H1 (cell line): ENCODE results near the gene DGKI. TPM values are rescaled to one million over a fixed set of nuclear protein-coding genes. Genes with fewer than 3 reads are reported as not detected.

Experiments used
- ATF2 ChIP-seq: IDR thresholded peaks from 2 replicates; pipeline ENCODE4 v1.6.1; 2012; ENCODE audit warnings: low read length, inconsistent platforms
- CREB1 ChIP-seq: IDR thresholded peaks from 2 replicates; pipeline ENCODE4 v1.6.1; 2012; ENCODE audit warnings: inconsistent platforms
- CTCF ChIP-seq, 3 experiments: IDR thresholded peaks; 1 replicate in 2 of 3; 2 replicates in 1 of 3; pipeline versions ENCODE4 v1.5.1 to v1.6.1; 2011; ENCODE audit warnings: low read length in 3 of 3, mild to moderate bottlenecking in 3 of 3, inconsistent platforms in 2 of 3, low read depth in 1 of 3, moderate library complexity in 1 of 3; ENCODE audit not compliant: insufficient read depth in 1 of 3; ENCODE audit errors: control extremely low read depth in 1 of 3
- NRF1 ChIP-seq: IDR thresholded peaks from 2 replicates; pipeline ENCODE4 v1.6.1; 2011; ENCODE audit warnings: mild to moderate bottlenecking, low read depth, low read length, improper control_type of control experiment
- POLR2AphosphoS5 ChIP-seq: IDR thresholded peaks from 2 replicates; pipeline ENCODE4 v1.6.1; 2011; ENCODE audit warnings: low read depth, low read length
- RNF2 ChIP-seq: fragments of 200-900, 300-1000 bp; sonication (generic); IDR thresholded peaks from 2 replicates; pipeline ENCODE4 v1.7.1; 2016; ENCODE audit warnings: borderline replicate concordance, low read depth, mild to moderate bottlenecking, antibody characterized with exemption, low read length; ENCODE audit not compliant: poor library complexity, severe bottlenecking; ENCODE audit errors: missing control alignments
- SP1 ChIP-seq: IDR thresholded peaks from 2 replicates; pipeline ENCODE4 v1.6.1; 2011; ENCODE audit warnings: low read depth, low read length
- polyA plus RNA-seq, 7 experiments: library from polyadenylated mRNA; depleted of rRNA in 3 of 7; stranded (reverse) in 5 of 7; unstranded in 2 of 7; fragments of >200 nt in 5 of 7; fragments of 200-250 nt in 2 of 7; gene quantifications; 1 replicate in 5 of 7; 2 replicates in 1 of 7; 4 replicates in 1 of 7; pipeline versions ENCODE4 v1.2.1 to v1.2.3, GENCODE V29; 2011 to 2013; ENCODE audit warnings: missing spikeins in 2 of 7, mixed read lengths in 2 of 7
- total RNA-seq: library from RNA; stranded (reverse); fragmentation: NEBNext Ultra II Directional; extraction: Animal tissue kit (Norgen Biotek cat#: 25700); gene quantifications from 2 replicates; pipeline ENCODE4 v1.2.1, GENCODE V29; 2021

The DGKI gene
- total and polyA plus RNA-seq, 2 of the 8 experiments (the other 6 are each of a cell fraction or from before 2014, with no cell fraction given) = 0.20 to 0.71 TPM

- no peak for TF ChIP-seq CTCF (IDR thresholded peaks at IDR 0.05; ENCODE audit: control extremely low read depth in 1 of 3, insufficient read depth in 1 of 3, low read depth in 1 of 3, low read length in 3 of 3)
- TF ChIP-seq POLR2AphosphoS5 = no peak
- no peak for TF ChIP-seq NRF1
- no peak for TF ChIP-seq ATF2
- TF ChIP-seq SP1 = no peak
- TF ChIP-seq RNF2 = no peak
- no peak for TF ChIP-seq CREB1
These were observed 90.7 kb downstream of the DGKI start (continued) for GRCh38 chr7:137755846-137756651.
